NB4 (cell line): Measurements from ENCODE around the gene SLC36A2.

Experiments used
- DNase-seq: peaks from one replicate; pipeline ENCODE4 v3.0.0; 2010; ENCODE audit warnings: low read depth
- H3K4me3 ChIP-seq: one replicate; pipeline ENCODE4 v1.5.1; 2011; ENCODE audit warnings: mild to moderate bottlenecking, low read depth, low read length, moderate library complexity
- MYC ChIP-seq: IDR thresholded peaks from 2 replicates; pipeline ENCODE4 v1.6.1; 2011; ENCODE audit warnings: low read depth, low read length
- POLR2A ChIP-seq: IDR thresholded peaks from 2 replicates; pipeline ENCODE4 v1.6.1; 2011; ENCODE audit warnings: mild to moderate bottlenecking; ENCODE audit not compliant: insufficient read length; ENCODE audit errors: extremely low read depth
- TF ChIP-seq, protein P1 (sequence below): IDR thresholded peaks from one replicate; pipeline ENCODE4 v1.5.1; 2012; ENCODE audit warnings: low read depth, low read length
- TF ChIP-seq, protein P2 (sequence below): IDR thresholded peaks from 2 replicates; pipeline ENCODE4 v1.6.1; 2011; ENCODE audit warnings: low read depth, low read length

SLC36A2 gene

DNA sequence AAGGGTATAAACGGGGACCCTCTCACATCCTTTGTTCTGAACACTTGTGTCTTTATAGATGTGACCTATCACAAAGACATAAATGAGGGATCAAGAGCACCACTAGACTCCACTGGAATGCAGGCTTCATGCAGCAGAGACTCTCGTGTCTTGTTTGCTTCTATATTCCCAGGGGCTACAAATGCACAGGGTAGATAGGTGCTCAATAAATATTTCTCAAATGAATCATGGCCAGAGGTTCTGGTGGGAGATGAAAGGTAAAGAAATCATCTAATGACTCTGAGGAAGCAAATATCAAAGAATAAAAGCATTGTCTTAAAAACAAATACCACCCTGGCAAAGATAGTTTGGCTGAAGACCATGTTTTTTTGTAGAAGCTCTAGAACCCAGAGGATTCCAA lies 50.4 kb downstream of the SLC36A2 start:
- DNase-seq, result no peak
- H3K4me3 ChIP-seq, result no peak overlapping the region
- TF ChIP-seq, protein P1, sequence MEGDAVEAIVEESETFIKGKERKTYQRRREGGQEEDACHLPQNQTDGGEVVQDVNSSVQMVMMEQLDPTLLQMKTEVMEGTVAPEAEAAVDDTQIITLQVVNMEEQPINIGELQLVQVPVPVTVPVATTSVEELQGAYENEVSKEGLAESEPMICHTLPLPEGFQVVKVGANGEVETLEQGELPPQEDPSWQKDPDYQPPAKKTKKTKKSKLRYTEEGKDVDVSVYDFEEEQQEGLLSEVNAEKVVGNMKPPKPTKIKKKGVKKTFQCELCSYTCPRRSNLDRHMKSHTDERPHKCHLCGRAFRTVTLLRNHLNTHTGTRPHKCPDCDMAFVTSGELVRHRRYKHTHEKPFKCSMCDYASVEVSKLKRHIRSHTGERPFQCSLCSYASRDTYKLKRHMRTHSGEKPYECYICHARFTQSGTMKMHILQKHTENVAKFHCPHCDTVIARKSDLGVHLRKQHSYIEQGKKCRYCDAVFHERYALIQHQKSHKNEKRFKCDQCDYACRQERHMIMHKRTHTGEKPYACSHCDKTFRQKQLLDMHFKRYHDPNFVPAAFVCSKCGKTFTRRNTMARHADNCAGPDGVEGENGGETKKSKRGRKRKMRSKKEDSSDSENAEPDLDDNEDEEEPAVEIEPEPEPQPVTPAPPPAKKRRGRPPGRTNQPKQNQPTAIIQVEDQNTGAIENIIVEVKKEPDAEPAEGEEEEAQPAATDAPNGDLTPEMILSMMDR, result no peak
- TF ChIP-seq, protein P2, sequence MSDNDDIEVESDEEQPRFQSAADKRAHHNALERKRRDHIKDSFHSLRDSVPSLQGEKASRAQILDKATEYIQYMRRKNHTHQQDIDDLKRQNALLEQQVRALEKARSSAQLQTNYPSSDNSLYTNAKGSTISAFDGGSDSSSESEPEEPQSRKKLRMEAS, result no peak
- TF ChIP-seq POLR2A (no peak), MYC (no peak)

DNA sequence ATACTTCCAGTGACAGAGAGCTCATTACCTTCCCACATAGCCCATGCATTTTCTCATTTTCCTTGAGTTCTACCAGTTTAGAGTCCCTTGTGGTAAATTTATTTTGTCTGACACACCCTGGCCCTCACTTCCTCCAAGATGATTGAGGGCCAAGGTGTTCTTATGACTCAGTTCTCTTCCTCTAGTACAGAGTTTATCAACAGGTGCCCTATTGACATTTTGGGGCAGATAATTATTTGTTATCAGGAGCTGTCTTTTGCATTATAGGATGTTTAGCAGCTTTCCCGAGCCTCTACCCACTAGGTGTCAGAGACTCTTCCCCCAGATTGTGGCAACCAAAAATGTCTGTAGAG lies 50.9 kb downstream of the SLC36A2 start:
- no peak for DNase-seq
- H3K4me3 ChIP-seq, result no peak overlapping the region
- TF ChIP-seq POLR2A (no peak), MYC (no peak)
- TF ChIP-seq, protein P2, result no peak
- TF ChIP-seq, protein P1, result no peak

DNA sequence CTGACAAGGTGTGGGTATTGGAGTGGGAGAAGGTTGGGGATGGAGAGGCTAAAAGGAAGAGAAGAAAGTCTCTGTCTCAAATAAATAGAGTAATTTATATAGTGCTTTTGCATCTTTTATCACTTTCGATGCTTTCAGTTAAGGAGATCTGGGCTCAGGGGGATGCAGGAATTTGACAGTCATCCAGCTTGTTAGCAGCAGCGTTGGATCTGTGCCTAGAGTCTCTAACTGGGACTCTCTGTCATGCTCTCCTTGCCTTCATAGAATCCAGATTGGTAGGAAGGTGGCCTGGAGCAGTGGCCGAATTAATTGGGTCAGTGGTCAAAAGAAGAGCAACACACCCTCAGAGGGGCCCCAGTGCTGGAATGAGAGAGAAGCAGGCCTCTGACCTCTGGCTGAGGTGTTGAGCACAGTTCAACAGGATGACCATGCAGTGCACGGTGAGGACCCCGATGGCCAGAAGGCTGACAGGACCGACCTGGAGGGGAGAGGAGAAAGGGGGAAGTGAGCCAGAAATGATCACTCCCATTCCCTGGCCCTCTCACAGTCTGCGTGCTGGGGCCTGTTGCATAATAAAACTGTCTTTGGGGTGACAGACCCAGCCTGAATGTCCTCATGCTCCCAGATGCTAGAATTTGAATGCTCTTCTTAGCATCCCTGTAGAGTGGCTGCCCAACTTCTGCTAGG lies 51.4 kb downstream of the SLC36A2 start:
- H3K4me3 ChIP-seq, result no peak overlapping the region
- TF ChIP-seq POLR2A (no peak), MYC (no peak)
- TF ChIP-seq, protein P2, result no peak
- TF ChIP-seq, protein P1, result no peak
- peak; percentile 76 for DNase-seq

DNA sequence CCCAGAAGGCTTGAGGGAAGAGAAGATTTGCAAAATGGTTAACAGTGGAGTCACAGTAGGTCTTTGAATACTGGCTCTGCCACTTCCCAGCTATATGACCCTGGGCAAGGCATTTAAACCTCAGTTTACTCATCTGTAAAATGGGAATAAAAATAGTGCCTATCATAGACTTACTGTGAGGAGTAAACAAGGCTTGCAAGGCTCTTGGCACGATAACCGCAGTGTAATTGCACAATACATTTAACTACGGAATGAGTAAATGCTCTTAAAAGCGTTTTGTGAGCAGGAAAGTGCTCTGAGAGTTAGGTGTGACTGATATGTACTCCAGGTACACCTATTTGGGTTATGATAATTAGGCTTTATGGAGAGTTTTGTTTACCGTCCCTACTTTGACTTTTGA lies 52.2 kb downstream of the SLC36A2 start:
- no peak overlapping the region for H3K4me3 ChIP-seq
- TF ChIP-seq POLR2A (no peak), MYC (no peak)
- TF ChIP-seq, protein P2, result no peak
- TF ChIP-seq, protein P1, result no peak
- DNase-seq, result peak; percentile 78

DNA sequence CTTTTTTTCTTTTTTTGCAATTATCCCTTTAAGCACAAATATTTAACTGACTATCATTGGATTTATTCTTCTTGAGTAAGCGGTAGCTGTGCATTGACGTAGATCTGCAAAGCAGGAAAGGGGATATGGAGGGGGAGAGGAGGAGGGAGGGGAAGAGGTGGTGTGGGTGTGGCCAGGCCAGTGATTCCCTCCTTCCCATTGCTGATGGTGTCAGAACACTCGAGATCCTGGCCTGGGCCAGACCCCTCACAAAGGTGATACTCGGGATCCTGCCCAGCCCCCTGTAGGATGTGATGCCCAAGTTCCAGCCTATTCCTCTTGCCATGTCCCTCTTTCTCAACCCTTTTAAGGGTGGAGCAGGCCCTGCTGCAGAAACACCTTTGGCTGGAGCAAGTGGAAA lies 53.7 kb downstream of the SLC36A2 start:
- TF ChIP-seq POLR2A, result no peak
- TF ChIP-seq, protein P1, result no peak
- TF ChIP-seq MYC, result no peak
- TF ChIP-seq, protein P2, result no peak
- H3K4me3 ChIP-seq, result no peak overlapping the region
- no peak for DNase-seq
